ENCODE data around the gene FAM221A. TPM values are rescaled to one million over a fixed set of nuclear protein-coding genes. Genes with fewer than 3 reads are reported as not detected.

The FAM221A gene
- total and polyA plus RNA-seq, 2 donors = 4.9 to 7.5 TPM

GRCh38 chr7:23743226-23743625 lies 63.2 kb downstream of the FAM221A start:
- Histone ChIP-seq H3K4me1 (ENCODE audit: control insufficient read depth in 2 of 2, insufficient read depth in 2 of 2, low read length in 2 of 2) (no peaks in the 10 kb centered on the region), H3K9me3 (ENCODE audit: control insufficient read depth in 2 of 2, insufficient read depth in 1 of 2, low read length in 1 of 2) (peaks cover 0 to 24% of the 10 kb centered on the region in 2 donors), H3K27ac (ENCODE audit: low read depth in 1 of 2, low read length in 1 of 2) (no peak overlapping the region), H3K4me3 (ENCODE audit: low read length in 2 of 2) (no peak overlapping the region), H3K36me3 (ENCODE audit: control insufficient read depth in 2 of 2, insufficient read depth in 2 of 2, low read length in 1 of 2) (no peaks in the 10 kb centered on the region), H3K27me3 (ENCODE audit: control insufficient read depth in 2 of 2, insufficient read depth in 1 of 2, low read length in 1 of 2) (no peaks in the 10 kb centered on the region)
- WGBS = 98% methylated on average over 4 of the region's 4 CpGs
- DNase-seq (ENCODE audit: low read depth in 6 of 9, low spot score in 9 of 9) = no peak

GRCh38 chr7:23746629-23747028 lies 66.6 kb downstream of the FAM221A start:
- no peaks in the 10 kb centered on the region for H3K27me3 ChIP-seq (ENCODE audit: control insufficient read depth in 2 of 2, insufficient read depth in 1 of 2, low read length in 1 of 2)
- DNase-seq (ENCODE audit: low read depth in 6 of 9, low spot score in 9 of 9) = no peak
- no peaks in the 10 kb centered on the region for H3K36me3 ChIP-seq (ENCODE audit: control insufficient read depth in 2 of 2, insufficient read depth in 2 of 2, low read length in 1 of 2)
- no peak overlapping the region for H3K27ac ChIP-seq (ENCODE audit: low read depth in 1 of 2, low read length in 1 of 2)
- H3K4me1 ChIP-seq (ENCODE audit: control insufficient read depth in 2 of 2, insufficient read depth in 2 of 2, low read length in 2 of 2) = no peaks in the 10 kb centered on the region
- WGBS = 94% methylated on average over 1 of the region's 1 CpG
- H3K9me3 ChIP-seq (ENCODE audit: control insufficient read depth in 2 of 2, insufficient read depth in 1 of 2, low read length in 1 of 2) = peaks cover 0 to 24% of the 10 kb centered on the region in 2 donors
- H3K4me3 ChIP-seq (ENCODE audit: low read length in 2 of 2) = no peak overlapping the region

- no peaks in the 10 kb centered on the region for H3K9me3 ChIP-seq (ENCODE audit: control insufficient read depth in 2 of 2, insufficient read depth in 1 of 2, low read length in 1 of 2)
- WGBS = 97% methylated on average over 1 of the region's 1 CpG
- no peak overlapping the region for H3K27ac ChIP-seq (ENCODE audit: low read depth in 1 of 2, low read length in 1 of 2)
- no peaks in the 10 kb centered on the region for H3K36me3 ChIP-seq (ENCODE audit: control insufficient read depth in 2 of 2, insufficient read depth in 2 of 2, low read length in 1 of 2)
- no peak overlapping the region for H3K4me3 ChIP-seq (ENCODE audit: low read length in 2 of 2)
- H3K4me1 ChIP-seq (ENCODE audit: control insufficient read depth in 2 of 2, insufficient read depth in 2 of 2, low read length in 2 of 2) = no peaks in the 10 kb centered on the region
- no peaks in the 10 kb centered on the region for H3K27me3 ChIP-seq (ENCODE audit: control insufficient read depth in 2 of 2, insufficient read depth in 1 of 2, low read length in 1 of 2)
- no peak for DNase-seq (ENCODE audit: low read depth in 6 of 9, low spot score in 9 of 9)
Measured at GRCh38 chr7:23751852-23752251, 71.9 kb downstream of the FAM221A start.

Other genes with a start within 250 kb of the FAM221A start
- 16.5 TPM for gene IGF2BP3, start 209.7 kb upstream of the FAM221A start, total RNA-seq
- gene IGF2BP3, start 209.7 kb upstream of the FAM221A start, polyA plus RNA-seq = 3.4 TPM
- gene TRA2A, start 148.2 kb upstream of the FAM221A start, total RNA-seq = 35.7 TPM
- gene TRA2A, start 148.2 kb upstream of the FAM221A start, polyA plus RNA-seq = 160 TPM
- 18.4 TPM for gene CCDC126, start 82.8 kb upstream of the FAM221A start, total RNA-seq
- gene CCDC126, start 82.8 kb upstream of the FAM221A start, polyA plus RNA-seq = 8.3 TPM
- 0.42 TPM for gene STK31, start 30.0 kb downstream of the FAM221A start, total RNA-seq
- 0.75 TPM for gene STK31, start 30.0 kb downstream of the FAM221A start, polyA plus RNA-seq